ENCODE data around the gene AP1M2.
"Not testable (repeated sequence)": the region's sequence is repeated elsewhere in the genome, so short reads cannot be mapped to it uniquely, and the experiment has no call there.

Gene AP1M2

DNA sequence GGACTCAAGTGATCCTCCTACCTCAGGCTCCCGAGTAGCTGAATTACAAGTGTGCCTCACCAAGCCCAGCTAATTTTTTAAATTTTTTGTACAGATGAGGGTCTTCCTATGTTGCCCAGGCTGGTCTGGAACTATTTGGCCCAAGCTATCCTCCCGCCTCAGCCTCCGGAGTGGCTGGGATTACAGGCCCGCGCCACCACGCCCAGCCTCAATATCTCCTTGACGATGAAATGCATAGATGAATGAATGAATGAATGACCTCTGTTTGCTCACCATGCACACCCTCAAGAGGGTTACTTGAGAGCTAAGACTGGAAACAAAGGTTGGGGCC, 14.9 kb upstream of the AP1M2 start:
- no peak for DNase-seq (ENCODE audit: low read depth, low spot score)

- DNase-seq (ENCODE audit: low read depth, low spot score): no peak
Observed at GRCh38 chr19:10600149-10600548, 13.0 kb upstream of the AP1M2 start.

DNA sequence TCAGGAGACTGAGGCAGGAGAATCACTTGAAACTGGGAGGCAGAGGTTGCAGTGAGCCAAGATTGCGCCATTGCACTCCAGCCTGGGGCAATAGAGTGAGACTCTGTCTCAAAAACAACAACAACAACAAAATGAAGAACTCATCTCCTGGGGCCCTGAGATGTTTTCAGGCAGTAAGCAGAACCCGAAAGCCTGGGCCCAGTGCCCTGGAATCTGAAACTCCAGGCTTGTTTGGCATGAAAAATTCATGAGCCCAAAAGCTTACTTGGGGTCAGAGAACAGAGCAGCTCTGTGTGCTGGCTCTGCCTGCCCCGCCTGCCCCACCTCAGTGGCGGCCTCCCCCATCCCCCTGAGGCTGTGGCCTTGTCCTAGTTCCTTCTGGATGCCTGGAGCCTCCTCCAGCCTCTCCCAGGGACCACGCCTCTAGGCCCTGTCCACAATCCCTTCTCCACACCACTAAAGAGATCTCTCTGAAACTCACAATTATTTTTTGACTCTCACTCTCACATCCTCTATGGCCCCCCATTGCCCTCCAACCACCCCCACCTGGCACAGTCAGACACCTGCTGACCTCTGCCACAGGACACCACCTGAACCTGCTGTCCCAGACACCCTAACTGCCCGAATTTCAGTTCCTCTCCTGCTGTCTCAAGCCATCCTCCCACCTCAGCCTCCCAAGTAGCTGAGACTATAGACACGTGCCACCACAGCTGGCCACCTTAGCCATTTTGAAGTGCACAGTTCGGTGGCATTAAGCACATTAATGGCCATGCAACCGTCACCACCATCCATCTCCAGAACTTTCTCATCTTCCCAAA, 6.9 kb upstream of the AP1M2 start:
- DNase-seq (ENCODE audit: low read depth, low spot score): no peak

DNA sequence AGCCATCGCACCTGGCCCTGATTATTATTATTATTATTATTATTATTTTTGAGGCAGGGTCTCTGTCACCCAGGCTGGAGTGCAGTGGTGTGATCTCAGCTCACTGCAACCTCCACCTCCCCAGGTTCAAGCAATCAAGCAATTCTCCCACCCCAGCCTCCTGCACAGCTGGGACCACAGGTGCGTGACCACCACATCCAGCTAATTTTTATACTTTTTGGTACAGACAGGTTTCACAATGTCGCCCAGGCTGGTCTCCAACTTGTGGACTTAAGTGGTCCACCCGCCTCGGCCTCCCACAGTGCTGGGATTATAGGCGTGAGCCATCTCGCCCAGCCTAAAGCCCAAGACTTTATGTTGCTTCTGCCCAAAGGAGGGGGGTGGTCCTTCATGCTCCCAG, 6.0 kb upstream of the AP1M2 start:
- DNase-seq (ENCODE audit: low read depth, low spot score): no peak

- no peak for DNase-seq (ENCODE audit: low read depth, low spot score)
Observed at GRCh38 chr19:10587839-10588150, 683 bp upstream of the AP1M2 start.

GRCh38 chr19:10586396-10586795, 716 bp downstream of the AP1M2 start:
- DNase-seq (ENCODE audit: low read depth, low spot score): no peak

DNA sequence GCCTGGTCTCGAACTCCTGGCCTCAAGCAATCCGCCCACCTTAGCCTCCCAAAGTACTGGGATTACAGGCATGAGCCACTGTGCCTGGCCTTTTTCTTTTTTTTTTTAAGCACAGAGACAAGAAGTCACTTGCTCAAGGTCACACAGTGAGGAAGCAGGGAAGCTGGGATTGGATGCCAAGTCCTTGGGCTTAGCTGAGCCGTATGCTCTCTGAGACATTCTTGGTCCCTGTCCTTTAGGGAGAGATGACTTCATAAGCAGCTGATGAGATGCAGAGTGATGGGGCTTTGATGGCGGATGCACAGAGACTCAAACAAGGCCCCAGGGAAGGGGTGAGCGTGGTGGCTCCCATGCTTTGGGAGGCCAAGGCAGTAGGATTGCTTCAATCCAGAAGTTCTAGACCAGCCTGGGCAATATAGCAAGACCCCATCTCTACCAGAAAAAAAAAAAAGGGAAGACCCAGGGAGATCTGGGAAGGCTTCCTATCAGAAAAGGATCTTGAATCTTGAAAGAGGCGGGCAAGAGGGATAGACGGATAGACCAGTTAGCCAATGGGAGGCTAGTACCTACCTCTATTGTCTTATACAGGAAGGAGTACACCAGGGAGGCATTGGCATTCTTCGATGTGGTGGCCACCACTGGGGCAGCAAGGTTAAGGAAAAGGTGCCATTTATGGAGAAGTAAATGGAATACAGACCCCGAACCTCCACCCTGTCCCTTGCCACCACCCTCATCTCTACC, 3.9 kb downstream of the AP1M2 start:
- DNase-seq (ENCODE audit: low read depth, low spot score): no peak

GRCh38 chr19:10582091-10582490, 5.0 kb downstream of the AP1M2 start:
- no peak for DNase-seq (ENCODE audit: low read depth, low spot score)

DNA sequence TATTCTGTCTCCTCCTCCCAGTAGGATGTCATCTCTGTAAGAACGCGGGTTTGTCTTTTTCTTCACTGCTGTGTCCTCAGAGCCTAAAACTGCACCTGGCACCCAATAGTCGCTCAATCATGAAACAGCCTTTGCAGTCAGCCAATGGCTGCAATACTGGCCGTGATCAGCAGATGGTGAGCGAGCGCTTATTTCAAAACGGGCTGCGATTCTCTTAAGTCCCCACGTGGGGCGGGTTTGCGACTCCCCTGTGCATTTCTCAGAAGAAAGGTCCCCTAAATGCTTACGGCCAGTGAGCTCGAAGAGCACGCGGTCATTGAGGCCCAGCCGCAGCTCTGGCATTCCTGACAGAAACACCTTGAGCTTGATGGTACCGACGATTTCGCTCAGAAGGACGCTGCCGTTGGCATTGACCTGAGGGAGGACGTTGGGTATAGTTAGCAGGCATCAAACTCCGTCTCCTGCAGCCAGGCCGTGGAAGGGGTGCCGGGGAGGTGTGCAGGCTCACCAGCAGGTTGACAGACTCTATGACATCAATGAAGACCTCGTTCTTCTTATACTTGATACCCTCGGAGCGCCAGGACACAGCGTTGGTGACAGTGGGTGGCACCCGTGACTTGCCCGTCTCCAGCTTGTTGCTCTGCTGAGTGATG, 6.0 kb downstream of the AP1M2 start:
- peak; percentile 56 for DNase-seq (ENCODE audit: low read depth, low spot score)

DNA sequence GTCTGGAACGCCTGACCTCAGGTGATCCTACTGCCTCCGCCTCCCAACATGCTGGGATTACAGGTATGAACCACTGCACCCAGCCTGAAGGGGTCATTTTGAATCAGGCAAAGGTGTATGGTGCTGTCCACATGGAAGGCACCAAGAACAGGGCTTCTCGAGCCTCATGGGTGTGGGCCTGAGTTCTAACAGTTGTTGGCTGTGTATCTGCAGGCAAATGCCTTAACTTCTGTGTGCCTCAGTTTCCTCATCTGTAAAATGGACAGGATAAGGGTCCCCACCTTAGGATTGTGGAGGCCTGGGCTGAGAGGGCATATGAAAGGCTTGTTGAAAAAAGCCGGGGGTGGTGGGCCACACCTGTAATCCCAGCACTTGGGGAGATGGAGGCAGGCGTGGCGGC, 9.2 kb downstream of the AP1M2 start:
- DNase-seq (ENCODE audit: low read depth, low spot score): no peak

- DNase-seq (ENCODE audit: low read depth, low spot score): no peak
Observed at GRCh38 chr19:10575011-10575716, 11.9 kb downstream of the AP1M2 start.

- DNase-seq (ENCODE audit: low read depth, low spot score): no peak
Observed at GRCh38 chr19:10574462-10574861, 12.7 kb downstream of the AP1M2 start.

- DNase-seq (ENCODE audit: low read depth, low spot score): not testable (repeated sequence)
Observed at GRCh38 chr19:10573793-10574192, 13.3 kb downstream of the AP1M2 start.

DNA sequence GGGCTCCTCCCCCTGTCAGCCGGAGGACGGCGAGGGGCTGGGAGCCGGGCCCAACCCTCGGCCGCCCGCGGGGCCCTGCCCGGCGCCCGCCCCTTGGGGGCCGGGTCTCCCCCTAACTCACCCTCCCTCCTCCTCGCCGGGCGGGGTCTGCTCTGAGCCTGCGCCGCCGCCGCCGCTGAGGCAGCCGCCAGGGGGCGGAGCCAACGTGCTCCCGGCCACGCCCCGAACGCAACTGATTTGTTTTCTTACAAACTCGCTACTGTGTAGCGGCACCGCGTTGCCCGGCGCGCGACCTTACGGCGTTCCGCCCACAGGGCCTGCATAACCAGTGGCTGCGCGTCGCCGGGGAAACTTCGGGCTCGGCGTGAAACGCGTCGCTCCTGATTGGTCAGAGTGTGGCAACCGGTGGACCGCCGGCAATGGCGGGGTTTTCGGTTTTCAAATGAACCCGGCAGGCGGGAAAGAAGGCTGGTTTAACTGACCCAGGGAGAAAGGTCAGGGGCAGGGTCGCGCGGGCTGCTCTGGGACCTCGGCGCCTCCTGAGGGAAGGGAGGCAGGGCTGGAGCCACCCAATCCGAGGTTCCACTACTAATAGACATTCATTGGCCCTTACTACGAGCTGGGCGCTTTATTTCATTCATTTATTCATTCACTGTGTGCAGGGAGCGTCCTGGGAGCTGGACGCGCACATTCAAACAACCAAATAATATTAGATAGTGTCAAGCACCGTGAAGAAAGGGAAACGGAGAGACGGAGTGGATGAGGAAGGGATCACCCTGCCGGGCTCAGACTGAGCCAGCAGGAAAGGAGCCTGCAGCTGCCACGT, 18.1 kb downstream of the AP1M2 start, which contains the start of gene CDKN2D:
TSS of gene CDKN2D (minus strand) at position 154 of the 826 bp plus-strand sequence. CDS start 326 bp downstream, outside the sequence.
- DNase-seq (ENCODE audit: low read depth, low spot score): peak; percentile 99

GRCh38 chr19:10568062-10568825, 18.9 kb downstream of the AP1M2 start:
- no peak for DNase-seq (ENCODE audit: low read depth, low spot score)

GRCh38 chr19:10567656-10568055, 19.5 kb downstream of the AP1M2 start:
- no peak for DNase-seq (ENCODE audit: low read depth, low spot score)

DNA sequence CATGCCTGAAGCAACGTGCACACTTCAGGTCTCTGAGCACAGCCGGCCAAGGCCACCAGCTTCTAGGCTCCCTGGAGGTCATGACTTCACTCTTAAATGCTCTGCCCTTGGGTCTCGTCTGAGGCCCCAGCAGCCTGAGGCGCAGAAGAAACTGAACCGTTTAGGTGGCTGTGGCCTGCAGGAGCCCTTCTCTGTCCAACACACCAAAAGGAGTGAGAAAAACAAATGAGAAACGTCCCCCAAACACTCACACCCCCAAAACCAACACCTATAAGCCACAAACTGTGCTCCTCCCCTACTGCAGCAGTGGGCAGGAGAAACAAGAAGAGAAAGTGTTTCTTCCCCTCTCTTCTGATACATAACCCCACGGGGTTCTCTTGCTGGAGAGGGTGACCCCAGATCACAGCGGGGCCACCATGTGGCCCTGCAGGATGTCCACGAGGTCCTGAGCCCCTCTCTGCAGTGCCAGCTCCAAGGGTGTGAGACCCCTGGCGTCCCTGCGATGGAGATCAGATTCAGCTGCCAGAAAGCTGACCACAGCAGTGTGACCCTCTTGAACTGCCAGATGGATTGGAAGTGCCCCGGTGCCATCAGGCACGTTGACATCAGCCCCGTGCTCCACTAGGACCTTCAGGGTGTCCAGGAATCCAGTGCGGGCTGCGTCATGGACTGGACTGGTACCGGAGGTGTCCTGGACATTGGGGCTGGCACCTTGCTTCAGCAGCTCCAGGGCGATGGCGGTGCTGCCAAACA, 20.3 kb downstream of the AP1M2 start:
- no peak for DNase-seq (ENCODE audit: low read depth, low spot score)

- no peak for DNase-seq (ENCODE audit: low read depth, low spot score)
Observed at GRCh38 chr19:10566408-10566657, 20.8 kb downstream of the AP1M2 start.

DNA sequence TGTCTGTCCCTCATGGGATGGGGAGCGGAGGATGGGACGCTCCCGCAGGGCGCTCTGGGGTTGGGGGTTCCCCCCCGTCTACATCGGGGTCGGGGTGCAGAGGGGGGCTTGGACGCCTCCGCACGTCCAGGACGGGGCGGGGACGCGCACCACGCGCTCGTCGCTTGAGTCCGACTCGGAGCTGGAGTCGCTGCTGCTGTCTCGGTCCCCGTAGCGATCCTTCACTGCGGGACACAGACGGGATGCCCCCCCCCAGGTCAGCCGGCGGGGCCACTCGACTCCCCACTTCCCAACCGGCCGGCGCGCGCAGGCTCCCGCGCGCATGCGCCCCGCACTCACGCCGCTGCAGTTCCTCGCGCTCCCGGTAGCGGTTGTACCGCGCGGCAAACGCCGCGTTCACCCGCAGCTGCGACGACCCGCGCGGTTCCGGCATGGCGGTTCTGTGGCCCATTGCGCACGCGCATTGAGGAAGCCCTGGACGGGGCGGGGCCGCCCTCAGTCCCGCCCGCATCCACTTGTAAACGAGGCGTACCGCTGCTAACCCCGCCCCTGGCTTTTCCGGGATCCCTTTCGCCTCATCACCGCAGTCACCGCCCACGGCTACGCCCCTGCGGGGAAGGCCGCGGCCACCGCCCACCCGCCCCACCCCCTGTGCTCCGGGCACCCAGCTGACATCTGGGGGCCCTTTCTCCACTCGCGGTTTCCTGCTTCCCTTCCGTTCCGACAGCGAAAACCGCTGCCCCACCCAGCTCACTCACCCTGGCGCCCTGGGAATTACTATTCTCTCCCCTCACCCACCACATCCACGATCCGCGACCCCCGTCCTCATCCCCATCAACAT, 21.3 kb downstream of the AP1M2 start, which contains the start of gene KRI1:
TSS of gene KRI1 (minus strand) at position 444 of the 841 bp plus-strand sequence. CDS start at position 433, 11 bp downstream.
- DNase-seq (ENCODE audit: low read depth, low spot score): peak; percentile 91
